GM12878 (cell line): ENCODE data around the gene COL4A5. TPM values are rescaled to one million over a fixed set of nuclear protein-coding genes. Genes with fewer than 3 reads are reported as not detected.

Experiments
- ATAC-seq: fragments of 200-7000 bp; cut with Tn5 transposase; 3 replicates; pipeline ENCODE4 v1.9.1; 2020; ENCODE audit warnings: mild to moderate bottlenecking, moderate library complexity
- BruUV-seq: library from RNA; stranded (reverse); fragments of 400-500 nt; replicated peaks from 2 replicates; lab custom pipeline; 2021; lab: Mats Ljungman, UMichigan
- CTCF ChIA-PET: fragments of 300-600 bp; sonication (Branson Sonifier 250); formaldehyde crosslinking; extraction: SDS; loops from one replicate; lab custom pipeline; 2021; ENCODE audit warnings: inconsistent platforms; lab: Yijun Ruan, JAX
- POLR2A ChIA-PET: fragments of 350-600 bp; formaldehyde crosslinking; extraction: SDS; loops from one replicate; lab custom pipeline; 2021; ENCODE audit warnings: inconsistent platforms; lab: Charles Lee
- RAD21 ChIA-PET: fragments of 300-600 bp; sonication (Branson Sonifier 250); formaldehyde crosslinking; loops from one replicate; lab custom pipeline; 2023; ENCODE audit warnings: antibody characterized with exemption; ENCODE audit not compliant: unreplicated experiment; lab: Charles Lee
- SMC1A ChIA-PET: fragments of 300-600 bp; sonication (Branson Sonifier 250); formaldehyde crosslinking; loops from one replicate; lab custom pipeline; 2023; ENCODE audit not compliant: unreplicated experiment, uncharacterized antibody; lab: Charles Lee
- DNase-seq: peaks from one replicate; pipeline ENCODE4 v3.0.0-alpha.2; 2011; ENCODE audit warnings: low read depth, low spot score
- FAIRE-seq: peaks from 3 replicates; lab custom pipeline; 2011; peaks lifted over from hg19 to GRCh38; lab: Jason Lieb, UNC
- H2AFZ ChIP-seq: 2 replicates; pipeline ENCODE4 v1.6.0; 2011; ENCODE audit warnings: low read depth, low read length, control low read depth; ENCODE audit not compliant: control insufficient read depth
- H3K27ac ChIP-seq: 2 replicates; pipeline ENCODE4 v1.5.1; 2011; ENCODE audit warnings: control low read depth; ENCODE audit not compliant: control insufficient read depth, insufficient read depth
- H3K27me3 ChIP-seq, 2 experiments: replicated peaks in 1 of 2; 2 replicates each; pipeline versions ENCODE4 v1.6.0 to v1.6.1; 2011; ENCODE audit warnings: low read length in 1 of 2; ENCODE audit not compliant: control insufficient read depth in 2 of 2, insufficient read depth in 2 of 2
- H3K36me3 ChIP-seq, 2 experiments: 2 replicates each; pipeline ENCODE4 v1.5.1; 2011; ENCODE audit warnings: low read length in 1 of 2; ENCODE audit not compliant: control insufficient read depth in 2 of 2, insufficient read depth in 2 of 2
- H3K4me1 ChIP-seq: 2 replicates; pipeline ENCODE4 v1.6.1; 2011; ENCODE audit warnings: mild to moderate bottlenecking, low read length, moderate library complexity, mixed read lengths; ENCODE audit not compliant: control insufficient read depth, insufficient read depth
- H3K4me2 ChIP-seq: 2 replicates; pipeline ENCODE4 v1.6.0; 2011; ENCODE audit warnings: control low read depth; ENCODE audit not compliant: control insufficient read depth, insufficient read depth
- H3K4me3 ChIP-seq: fragments of 200-600 bp; sonication (generic); 2 replicates; pipeline ENCODE4 v1.5.1; 2016
- H3K79me2 ChIP-seq: 2 replicates; pipeline ENCODE4 v1.6.0; 2011; ENCODE audit warnings: low read length; ENCODE audit not compliant: control insufficient read depth, insufficient read depth
- H3K9ac ChIP-seq: 2 replicates; pipeline ENCODE4 v1.8.0; 2011; ENCODE audit warnings: low read length, control low read depth, mixed read lengths; ENCODE audit not compliant: control insufficient read depth, insufficient read depth
- H3K9me3 ChIP-seq: replicated peaks from 3 replicates; pipeline ENCODE4 v1.5.1; 2011; ENCODE audit warnings: mild to moderate bottlenecking, low read length; ENCODE audit not compliant: control insufficient read depth, insufficient read depth
- H4K20me1 ChIP-seq: 2 replicates; pipeline ENCODE4 v1.6.0; 2011; ENCODE audit not compliant: control insufficient read depth, insufficient read depth
- EED ChIP-seq: sonication (generic); IDR thresholded peaks from 2 replicates; pipeline ENCODE4 v1.6.1; 2016; ENCODE audit warnings: antibody characterized with exemption, low read depth
- FOS ChIP-seq: IDR thresholded peaks from 3 replicates; pipeline ENCODE4 v1.6.1; 2011; ENCODE audit warnings: borderline replicate concordance; ENCODE audit not compliant: insufficient read length; ENCODE audit errors: extremely low read depth
- FOXM1 ChIP-seq: IDR thresholded peaks from 2 replicates; pipeline ENCODE4 v1.6.1; 2012; ENCODE audit warnings: low read depth, mild to moderate bottlenecking, inconsistent platforms, low read length, moderate library complexity
- SREBF2 ChIP-seq: IDR thresholded peaks from 2 replicates; pipeline ENCODE4 v1.6.1; 2012; ENCODE audit warnings: mild to moderate bottlenecking, low read length
- STAT1 ChIP-seq: fragments of 450-650 bp; conservative IDR thresholded peaks from 2 replicates; pipeline ENCODE4 v1.6.1; 2014; ENCODE audit warnings: antibody characterized with exemption, mild to moderate bottlenecking
- ZNF384 ChIP-seq: IDR thresholded peaks from 2 replicates; pipeline ENCODE4 v1.6.1; 2012; ENCODE audit warnings: low read depth, mild to moderate bottlenecking, low read length, improper control_type of control experiment, borderline replicate concordance
- in situ Hi-C: fragments of 300-500 bp; cut with MboI; formaldehyde crosslinking; loops from 9 replicates; pipeline ENCODE4 v1.14.3; 2018; ENCODE audit warnings: mixed read lengths
- intact Hi-C: fragments of 100-400 bp; cut with micrococcal nuclease; formaldehyde crosslinking; loops from one replicate; pipeline ENCODE4 v1.14.2; 2022; ENCODE audit not compliant: unreplicated experiment
- polyA plus RNA-seq, 11 experiments: library from polyadenylated mRNA; depleted of rRNA in 4 of 11; unstranded in 6 of 11; stranded (reverse) in 5 of 11; fragments of >200 nt; fragmentation: Nextera tagmentation in 4 of 11; fragmentation: Illumina TruSeq in 1 of 11; extraction: Ambion mirVana in 4 of 11; extraction: Trizol in 1 of 11; gene quantifications; 1 replicate in 1 of 11; 2 replicates in 10 of 11; pipeline versions ENCODE4 v1.2.1 to v1.2.3, GENCODE V29; 2011 to 2016; ENCODE audit warnings: inconsistent platforms in 2 of 11, missing spikeins in 2 of 11, low read depth in 1 of 11
- total RNA-seq, 4 experiments: library from RNA; depleted of rRNA in 3 of 4; stranded (reverse); fragments of >200 nt in 3 of 4; fragmentation: Illumina TruSeq in 1 of 4; extraction: Trizol in 1 of 4; gene quantifications; 2 replicates each; pipeline versions ENCODE4 v1.2.1 to v1.2.3, GENCODE V29; 2013 to 2021
- TF ChIP-seq, protein P1 (sequence below): IDR thresholded peaks from 2 replicates; pipeline ENCODE4 v1.6.1; 2011; ENCODE audit warnings: borderline replicate concordance, low read depth, mild to moderate bottlenecking, moderate library complexity, low read length; ENCODE audit not compliant: insufficient read depth, poor library complexity, severe bottlenecking
- TF ChIP-seq, protein P2 (sequence below): fragments of 450-650 bp; IDR thresholded peaks from 2 replicates; pipeline ENCODE4 v1.6.1; 2017; ENCODE audit warnings: borderline replicate concordance

COL4A5 gene
- total and polyA plus RNA-seq, 10 of the 15 experiments (the other 5 are each of a cell fraction or from before 2014, with no cell fraction given), result 0.13 to 2.8 (median 0.38) TPM; not detected in 1

DNA sequence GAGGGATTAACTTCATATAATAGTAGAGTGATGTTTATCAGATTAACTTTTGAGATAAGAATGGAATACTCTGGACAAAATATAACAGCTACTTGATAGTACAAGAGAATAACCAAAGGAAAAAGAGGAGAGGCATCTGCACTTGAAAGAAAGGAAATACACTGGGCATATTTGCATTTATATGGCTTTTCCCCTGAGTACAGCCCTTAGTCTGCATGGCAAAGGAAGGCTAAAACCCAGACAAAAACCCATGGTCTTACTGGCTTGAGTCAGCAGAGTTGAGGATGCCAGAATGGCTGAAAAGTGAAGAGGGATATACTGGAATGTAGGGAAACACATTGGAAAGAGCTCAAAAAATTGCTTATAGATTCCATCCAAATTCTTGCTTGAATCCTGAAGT lies 101.6 kb downstream of the COL4A5 start:
- Histone ChIP-seq H2AFZ (no peak overlapping the region), H3K36me3 (no peaks in the 10 kb centered on the region), H3K27ac (no peak overlapping the region), H3K4me1 (no peaks in the 10 kb centered on the region), H3K9me3 (no peaks in the 10 kb centered on the region), H3K79me2 (no peaks in the 10 kb centered on the region), H3K9ac (no peak overlapping the region), H3K4me2 (no peak overlapping the region), H4K20me1 (no peaks in the 10 kb centered on the region), H3K27me3 (no peaks in the 10 kb centered on the region; a peak in 1 of 4 replicates), H3K4me3 (no peak overlapping the region)
- RAD21 ChIA-PET, result no interaction called here
- BruUV-seq, result no TSS peak
- POLR2A ChIA-PET, result no interaction called here
- CTCF ChIA-PET, result interaction anchor here (0.5 to 7.4 kb wide), 2 partner anchors 14 to 316 kb away, joined by 3 to 43 read pairs; no protein-coding TSS in a partner anchor
- FAIRE-seq (no peak), ATAC-seq (no peak), DNase-seq (no peak)
- intact Hi-C loops (no loop called here), in situ Hi-C loops (no loop called here)
- SMC1A ChIA-PET, result interaction anchor here (0.8 kb wide), 1 partner anchor 318 kb away, joined by 3 read pairs; no protein-coding TSS in a partner anchor
- TF ChIP-seq STAT1 (no peak), FOXM1 (no peak), FOS (no peak), ZNF384 (no peak), SREBF2 (no peak), EED (no peak)
- TF ChIP-seq, protein P1, sequence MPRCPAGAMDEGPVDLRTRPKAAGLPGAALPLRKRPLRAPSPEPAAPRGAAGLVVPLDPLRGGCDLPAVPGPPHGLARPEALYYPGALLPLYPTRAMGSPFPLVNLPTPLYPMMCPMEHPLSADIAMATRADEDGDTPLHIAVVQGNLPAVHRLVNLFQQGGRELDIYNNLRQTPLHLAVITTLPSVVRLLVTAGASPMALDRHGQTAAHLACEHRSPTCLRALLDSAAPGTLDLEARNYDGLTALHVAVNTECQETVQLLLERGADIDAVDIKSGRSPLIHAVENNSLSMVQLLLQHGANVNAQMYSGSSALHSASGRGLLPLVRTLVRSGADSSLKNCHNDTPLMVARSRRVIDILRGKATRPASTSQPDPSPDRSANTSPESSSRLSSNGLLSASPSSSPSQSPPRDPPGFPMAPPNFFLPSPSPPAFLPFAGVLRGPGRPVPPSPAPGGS, result no peak
- TF ChIP-seq, protein P2, sequence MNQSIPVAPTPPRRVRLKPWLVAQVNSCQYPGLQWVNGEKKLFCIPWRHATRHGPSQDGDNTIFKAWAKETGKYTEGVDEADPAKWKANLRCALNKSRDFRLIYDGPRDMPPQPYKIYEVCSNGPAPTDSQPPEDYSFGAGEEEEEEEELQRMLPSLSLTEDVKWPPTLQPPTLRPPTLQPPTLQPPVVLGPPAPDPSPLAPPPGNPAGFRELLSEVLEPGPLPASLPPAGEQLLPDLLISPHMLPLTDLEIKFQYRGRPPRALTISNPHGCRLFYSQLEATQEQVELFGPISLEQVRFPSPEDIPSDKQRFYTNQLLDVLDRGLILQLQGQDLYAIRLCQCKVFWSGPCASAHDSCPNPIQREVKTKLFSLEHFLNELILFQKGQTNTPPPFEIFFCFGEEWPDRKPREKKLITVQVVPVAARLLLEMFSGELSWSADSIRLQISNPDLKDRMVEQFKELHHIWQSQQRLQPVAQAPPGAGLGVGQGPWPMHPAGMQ, result no peak
